Measurements from ENCODE around the gene HS1BP3. TPM values are rescaled to one million over a fixed set of nuclear protein-coding genes. Genes with fewer than 3 reads are reported as not detected.
A peak's percentile ranks its signal among the peaks of the same experiment; 100 is the strongest.

Gene HS1BP3
- total and polyA plus RNA-seq, 2 of the 13 experiments (the other 11 are each of a cell fraction or from before 2014, with no cell fraction given) = 15.2 to 22.0 TPM

DNA sequence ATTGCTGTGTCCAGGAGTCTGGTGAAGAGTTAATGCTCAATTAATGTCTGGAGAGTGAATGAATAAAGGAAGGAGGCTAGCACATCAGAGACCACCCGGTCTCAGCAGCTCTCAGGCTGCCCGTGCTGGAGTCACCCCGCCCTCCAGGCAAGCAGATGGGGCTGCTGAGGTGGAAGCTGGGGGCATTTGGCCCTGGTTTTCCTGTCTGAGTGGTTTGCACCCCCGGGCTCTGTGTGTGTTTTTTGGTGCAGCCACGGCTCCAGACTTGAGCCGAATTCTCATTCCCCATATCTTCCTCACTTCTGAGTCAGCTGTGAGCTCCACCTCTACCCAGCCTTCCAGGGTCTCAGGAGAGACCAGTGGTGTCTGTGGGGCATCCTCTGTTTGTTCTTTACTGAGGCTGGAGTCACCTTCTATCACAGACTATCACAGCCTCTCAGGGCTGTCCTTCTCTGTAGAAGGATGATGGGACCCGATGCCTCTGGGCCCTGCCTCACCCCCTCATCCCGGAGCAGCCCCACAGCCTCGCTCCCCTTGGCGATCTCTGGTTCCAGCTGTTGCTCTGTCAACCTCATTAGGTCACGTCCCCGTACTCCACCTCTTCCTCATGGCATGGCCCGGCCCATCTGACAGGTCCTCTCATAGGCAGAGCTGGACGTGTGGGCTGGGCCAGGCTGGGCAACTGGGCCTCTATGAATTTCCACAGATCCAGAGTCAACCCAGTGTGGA, 60.8 kb downstream of the HS1BP3 start (continued):
- TF ChIP-seq, protein P1, sequence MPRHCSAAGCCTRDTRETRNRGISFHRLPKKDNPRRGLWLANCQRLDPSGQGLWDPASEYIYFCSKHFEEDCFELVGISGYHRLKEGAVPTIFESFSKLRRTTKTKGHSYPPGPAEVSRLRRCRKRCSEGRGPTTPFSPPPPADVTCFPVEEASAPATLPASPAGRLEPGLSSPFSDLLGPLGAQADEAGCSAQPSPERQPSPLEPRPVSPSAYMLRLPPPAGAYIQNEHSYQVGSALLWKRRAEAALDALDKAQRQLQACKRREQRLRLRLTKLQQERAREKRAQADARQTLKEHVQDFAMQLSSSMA (CRISPR knock-in tag; IDR thresholded peaks at IDR 0.05) = 0 out of 2 replicates have a peak, but pooled peaks have one; percentile 26
- TF ChIP-seq NFATC3 (CRISPR knock-in tag; IDR thresholded peaks at IDR 0.05) (0 out of 2 replicates have a peak, but pooled peaks have one; percentile 35), KLF13 (CRISPR knock-in tag; IDR thresholded peaks at IDR 0.05) (no peak), MAFF (IDR thresholded peaks at IDR 0.05; ENCODE audit: low read depth, low read length) (no peak), FOSL2 (CRISPR knock-in tag; IDR thresholded peaks at IDR 0.05) (no peak), POLR2AphosphoS5 (IDR thresholded peaks at IDR 0.05; ENCODE audit: low read depth, low read length) (0 out of 2 replicates have a peak, but pooled peaks have one; percentile 0), CBX2 (IDR thresholded peaks at IDR 0.05; ENCODE audit: low read depth, low read length) (no peak), CBX2 (CRISPR knock-in tag; IDR thresholded peaks at IDR 0.05; ENCODE audit: low read depth) (no peak), HNF4G (IDR thresholded peaks at IDR 0.05; ENCODE audit: borderline replicate concordance, low read depth, low read length) (no peak), HNF4G (CRISPR knock-in tag; IDR thresholded peaks at IDR 0.05; ENCODE audit: borderline replicate concordance, low read depth) (peak; percentile 24; the same call in 1 of the 2 replicates), GABPB1 (CRISPR knock-in tag; IDR thresholded peaks at IDR 0.05) (peak; percentile 17; the same call in 1 of the 2 replicates), KLF16 (CRISPR knock-in tag; IDR thresholded peaks at IDR 0.05) (0 out of 4 replicates have a peak, but pooled peaks of 1 of the 2 experiments have one; percentile 4), ZNF143 (CRISPR knock-in tag; IDR thresholded peaks at IDR 0.05) (0 out of 2 replicates have a peak, but pooled peaks have one; percentile 1), KDM5B (CRISPR knock-in tag; IDR thresholded peaks at IDR 0.05; ENCODE audit: borderline replicate concordance) (0 out of 2 replicates have a peak, but pooled peaks have one; percentile 47)
- TF ChIP-seq, protein P2, sequence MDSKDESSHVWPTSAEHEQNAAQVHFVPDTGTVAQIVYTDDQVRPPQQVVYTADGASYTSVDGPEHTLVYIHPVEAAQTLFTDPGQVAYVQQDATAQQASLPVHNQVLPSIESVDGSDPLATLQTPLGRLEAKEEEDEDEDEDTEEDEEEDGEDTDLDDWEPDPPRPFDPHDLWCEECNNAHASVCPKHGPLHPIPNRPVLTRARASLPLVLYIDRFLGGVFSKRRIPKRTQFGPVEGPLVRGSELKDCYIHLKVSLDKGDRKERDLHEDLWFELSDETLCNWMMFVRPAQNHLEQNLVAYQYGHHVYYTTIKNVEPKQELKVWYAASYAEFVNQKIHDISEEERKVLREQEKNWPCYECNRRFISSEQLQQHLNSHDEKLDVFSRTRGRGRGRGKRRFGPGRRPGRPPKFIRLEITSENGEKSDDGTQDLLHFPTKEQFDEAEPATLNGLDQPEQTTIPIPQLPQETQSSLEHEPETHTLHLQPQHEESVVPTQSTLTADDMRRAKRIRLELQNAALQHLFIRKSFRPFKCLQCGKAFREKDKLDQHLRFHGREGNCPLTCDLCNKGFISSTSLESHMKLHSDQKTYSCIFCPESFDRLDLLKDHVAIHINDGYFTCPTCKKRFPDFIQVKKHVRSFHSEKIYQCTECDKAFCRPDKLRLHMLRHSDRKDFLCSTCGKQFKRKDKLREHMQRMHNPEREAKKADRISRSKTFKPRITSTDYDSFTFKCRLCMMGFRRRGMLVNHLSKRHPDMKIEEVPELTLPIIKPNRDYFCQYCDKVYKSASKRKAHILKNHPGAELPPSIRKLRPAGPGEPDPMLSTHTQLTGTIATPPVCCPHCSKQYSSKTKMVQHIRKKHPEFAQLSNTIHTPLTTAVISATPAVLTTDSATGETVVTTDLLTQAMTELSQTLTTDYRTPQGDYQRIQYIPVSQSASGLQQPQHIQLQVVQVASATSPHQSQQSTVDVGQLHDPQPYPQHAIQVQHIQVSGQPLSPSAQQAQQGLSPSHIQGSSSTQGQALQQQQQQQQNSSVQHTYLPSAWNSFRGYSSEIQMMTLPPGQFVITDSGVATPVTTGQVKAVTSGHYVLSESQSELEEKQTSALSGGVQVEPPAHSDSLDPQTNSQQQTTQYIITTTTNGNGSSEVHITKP (CRISPR knock-in tag; IDR thresholded peaks at IDR 0.05; ENCODE audit: low read depth) = 0 out of 2 replicates have a peak, but pooled peaks have one; percentile 16
- TF ChIP-seq, protein P3, sequence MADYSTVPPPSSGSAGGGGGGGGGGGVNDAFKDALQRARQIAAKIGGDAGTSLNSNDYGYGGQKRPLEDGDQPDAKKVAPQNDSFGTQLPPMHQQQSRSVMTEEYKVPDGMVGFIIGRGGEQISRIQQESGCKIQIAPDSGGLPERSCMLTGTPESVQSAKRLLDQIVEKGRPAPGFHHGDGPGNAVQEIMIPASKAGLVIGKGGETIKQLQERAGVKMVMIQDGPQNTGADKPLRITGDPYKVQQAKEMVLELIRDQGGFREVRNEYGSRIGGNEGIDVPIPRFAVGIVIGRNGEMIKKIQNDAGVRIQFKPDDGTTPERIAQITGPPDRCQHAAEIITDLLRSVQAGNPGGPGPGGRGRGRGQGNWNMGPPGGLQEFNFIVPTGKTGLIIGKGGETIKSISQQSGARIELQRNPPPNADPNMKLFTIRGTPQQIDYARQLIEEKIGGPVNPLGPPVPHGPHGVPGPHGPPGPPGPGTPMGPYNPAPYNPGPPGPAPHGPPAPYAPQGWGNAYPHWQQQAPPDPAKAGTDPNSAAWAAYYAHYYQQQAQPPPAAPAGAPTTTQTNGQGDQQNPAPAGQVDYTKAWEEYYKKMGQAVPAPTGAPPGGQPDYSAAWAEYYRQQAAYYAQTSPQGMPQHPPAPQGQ (CRISPR knock-in tag; IDR thresholded peaks at IDR 0.05; ENCODE audit: borderline replicate concordance) = peak; percentile 86; the same call in 1 of the 2 replicates
- TF ChIP-seq, protein P4, sequence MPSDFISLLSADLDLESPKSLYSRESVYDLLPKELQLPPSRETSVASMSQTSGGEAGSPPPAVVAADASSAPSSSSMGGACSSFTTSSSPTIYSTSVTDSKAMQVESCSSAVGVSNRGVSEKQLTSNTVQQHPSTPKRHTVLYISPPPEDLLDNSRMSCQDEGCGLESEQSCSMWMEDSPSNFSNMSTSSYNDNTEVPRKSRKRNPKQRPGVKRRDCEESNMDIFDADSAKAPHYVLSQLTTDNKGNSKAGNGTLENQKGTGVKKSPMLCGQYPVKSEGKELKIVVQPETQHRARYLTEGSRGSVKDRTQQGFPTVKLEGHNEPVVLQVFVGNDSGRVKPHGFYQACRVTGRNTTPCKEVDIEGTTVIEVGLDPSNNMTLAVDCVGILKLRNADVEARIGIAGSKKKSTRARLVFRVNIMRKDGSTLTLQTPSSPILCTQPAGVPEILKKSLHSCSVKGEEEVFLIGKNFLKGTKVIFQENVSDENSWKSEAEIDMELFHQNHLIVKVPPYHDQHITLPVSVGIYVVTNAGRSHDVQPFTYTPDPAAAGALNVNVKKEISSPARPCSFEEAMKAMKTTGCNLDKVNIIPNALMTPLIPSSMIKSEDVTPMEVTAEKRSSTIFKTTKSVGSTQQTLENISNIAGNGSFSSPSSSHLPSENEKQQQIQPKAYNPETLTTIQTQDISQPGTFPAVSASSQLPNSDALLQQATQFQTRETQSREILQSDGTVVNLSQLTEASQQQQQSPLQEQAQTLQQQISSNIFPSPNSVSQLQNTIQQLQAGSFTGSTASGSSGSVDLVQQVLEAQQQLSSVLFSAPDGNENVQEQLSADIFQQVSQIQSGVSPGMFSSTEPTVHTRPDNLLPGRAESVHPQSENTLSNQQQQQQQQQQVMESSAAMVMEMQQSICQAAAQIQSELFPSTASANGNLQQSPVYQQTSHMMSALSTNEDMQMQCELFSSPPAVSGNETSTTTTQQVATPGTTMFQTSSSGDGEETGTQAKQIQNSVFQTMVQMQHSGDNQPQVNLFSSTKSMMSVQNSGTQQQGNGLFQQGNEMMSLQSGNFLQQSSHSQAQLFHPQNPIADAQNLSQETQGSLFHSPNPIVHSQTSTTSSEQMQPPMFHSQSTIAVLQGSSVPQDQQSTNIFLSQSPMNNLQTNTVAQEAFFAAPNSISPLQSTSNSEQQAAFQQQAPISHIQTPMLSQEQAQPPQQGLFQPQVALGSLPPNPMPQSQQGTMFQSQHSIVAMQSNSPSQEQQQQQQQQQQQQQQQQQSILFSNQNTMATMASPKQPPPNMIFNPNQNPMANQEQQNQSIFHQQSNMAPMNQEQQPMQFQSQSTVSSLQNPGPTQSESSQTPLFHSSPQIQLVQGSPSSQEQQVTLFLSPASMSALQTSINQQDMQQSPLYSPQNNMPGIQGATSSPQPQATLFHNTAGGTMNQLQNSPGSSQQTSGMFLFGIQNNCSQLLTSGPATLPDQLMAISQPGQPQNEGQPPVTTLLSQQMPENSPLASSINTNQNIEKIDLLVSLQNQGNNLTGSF (CRISPR knock-in tag; IDR thresholded peaks at IDR 0.05) = 0 out of 2 replicates have a peak, but pooled peaks have one; percentile 5

Measured in HepG2 (cell line).